HCT116 (cell line): ENCODE measurements around the gene CRAT.

ENCODE experiments used
- CTCF ChIP-seq, 3 experiments: fragments of 200-600 bp in 1 of 3; sonication (generic) in 1 of 3; IDR thresholded peaks in 2 of 3; conservative IDR thresholded peaks in 1 of 3; 2 replicates each; pipeline ENCODE4 v1.5.1; 2012 to 2017; ENCODE audit warnings: low read depth in 2 of 3, low read length in 2 of 3, antibody characterized with exemption in 1 of 3, borderline replicate concordance in 1 of 3, control low read depth in 1 of 3, mild to moderate bottlenecking in 1 of 3, mixed read lengths in 1 of 3, mixed run types in 1 of 3, moderate library complexity in 1 of 3; ENCODE audit not compliant: insufficient read depth in 1 of 3
- ELF1 ChIP-seq: IDR thresholded peaks from 2 replicates; pipeline ENCODE4 v1.6.1; 2012; ENCODE audit warnings: low read depth, borderline replicate concordance
- POLR2A ChIP-seq: IDR thresholded peaks from 2 replicates; pipeline ENCODE4 v1.7.0; 2011; ENCODE audit warnings: borderline replicate concordance; ENCODE audit not compliant: insufficient read depth, insufficient read length; ENCODE audit errors: extremely low read depth
- POLR2AphosphoS5 ChIP-seq: IDR thresholded peaks from 2 replicates; pipeline ENCODE4 v1.6.1; 2011; ENCODE audit warnings: mild to moderate bottlenecking, low read depth, low read length, moderate library complexity
- TF ChIP-seq, protein P1 (sequence below): IDR thresholded peaks from 2 replicates; pipeline ENCODE4 v1.6.1; 2011; ENCODE audit warnings: mild to moderate bottlenecking, low read length, moderate library complexity; ENCODE audit not compliant: insufficient replicate concordance; ENCODE audit errors: extremely low read depth

DNA sequence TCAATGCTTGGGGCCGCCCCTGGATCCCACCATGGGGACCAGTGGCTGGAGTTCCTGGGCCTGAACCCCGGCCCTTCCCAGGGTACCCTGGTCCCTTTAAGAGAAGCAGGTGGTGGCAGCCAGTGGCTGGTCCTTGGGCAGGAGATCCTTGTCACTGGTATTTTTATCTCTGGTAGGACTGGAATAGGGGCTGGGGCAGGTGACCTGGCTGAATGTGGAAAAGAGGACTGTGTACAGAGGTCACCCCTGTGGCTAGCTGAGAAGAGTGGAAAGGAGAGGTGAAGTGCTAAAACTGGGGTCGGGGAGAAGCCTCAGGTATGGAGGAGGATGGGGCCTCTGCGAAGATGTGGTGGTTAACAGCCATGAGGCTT lies 7.0 kb downstream of the CRAT start:
- no peak for TF ChIP-seq ELF1
- no peak for TF ChIP-seq CTCF (IDR thresholded peaks at IDR 0.05 in 2 of 3, conservative IDR thresholded peaks at IDR 0.05 in 1 of 3; ENCODE audit: borderline replicate concordance in 1 of 3, insufficient read depth in 1 of 3, low read depth in 2 of 3, low read length in 2 of 3)
- no peak for TF ChIP-seq POLR2AphosphoS5
- TF ChIP-seq, protein P1, sequence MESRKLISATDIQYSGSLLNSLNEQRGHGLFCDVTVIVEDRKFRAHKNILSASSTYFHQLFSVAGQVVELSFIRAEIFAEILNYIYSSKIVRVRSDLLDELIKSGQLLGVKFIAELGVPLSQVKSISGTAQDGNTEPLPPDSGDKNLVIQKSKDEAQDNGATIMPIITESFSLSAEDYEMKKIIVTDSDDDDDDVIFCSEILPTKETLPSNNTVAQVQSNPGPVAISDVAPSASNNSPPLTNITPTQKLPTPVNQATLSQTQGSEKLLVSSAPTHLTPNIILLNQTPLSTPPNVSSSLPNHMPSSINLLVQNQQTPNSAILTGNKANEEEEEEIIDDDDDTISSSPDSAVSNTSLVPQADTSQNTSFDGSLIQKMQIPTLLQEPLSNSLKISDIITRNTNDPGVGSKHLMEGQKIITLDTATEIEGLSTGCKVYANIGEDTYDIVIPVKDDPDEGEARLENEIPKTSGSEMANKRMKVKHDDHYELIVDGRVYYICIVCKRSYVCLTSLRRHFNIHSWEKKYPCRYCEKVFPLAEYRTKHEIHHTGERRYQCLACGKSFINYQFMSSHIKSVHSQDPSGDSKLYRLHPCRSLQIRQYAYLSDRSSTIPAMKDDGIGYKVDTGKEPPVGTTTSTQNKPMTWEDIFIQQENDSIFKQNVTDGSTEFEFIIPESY, result no peak
- no peak for TF ChIP-seq POLR2A
